ENCODE data around the gene TRAK2.
"Not testable (repeated sequence)": the region's sequence is repeated elsewhere in the genome, so short reads cannot be mapped to it uniquely, and the experiment has no call there.

TRAK2 gene

GRCh38 chr2:201451292-201452057 lies at the start of gene TRAK2, which contains the start of gene STRADB:
TRAK2 (minus strand) TSS chr2:201451458; CDS start chr2:201420507, 30,951 bp downstream.
STRADB (plus strand) TSS chr2:201451740; CDS start chr2:201454841, 3,101 bp downstream.
- Histone ChIP-seq H3K36me3 (ENCODE audit: control insufficient read depth in 1 of 2, insufficient read depth in 2 of 2, low read length in 2 of 2) (no peaks in the 10 kb centered on the region), H3K4me1 (ENCODE audit: control insufficient read depth in 1 of 2, insufficient read depth in 2 of 2, low read length in 2 of 2) (peaks cover 32% of the 10 kb centered on the region in 2 donors), H3K9me3 (ENCODE audit: control insufficient read depth in 1 of 2, low read length in 2 of 2) (no peaks in the 10 kb centered on the region), H3K27me3 (ENCODE audit: control insufficient read depth in 1 of 2, insufficient read depth in 2 of 2, low read length in 2 of 2) (no peaks in the 10 kb centered on the region), H3K4me3 (ENCODE audit: low read depth in 1 of 2, low read length in 2 of 2) (peak within 1 kb of the TSS; percentile 92 to 99), H3K9ac (ENCODE audit: low read depth in 1 of 2, low read length in 2 of 2) (peak within 1 kb of the TSS; percentile 86 to 89), H3K27ac (ENCODE audit: low read depth, low read length) (peak within 1 kb of the TSS; percentile 80)

GRCh38 chr2:201500534-201500933 lies 49.3 kb upstream of the TRAK2 start:
- Histone ChIP-seq H3K27me3 (ENCODE audit: control insufficient read depth in 1 of 2, insufficient read depth in 2 of 2, low read length in 2 of 2) (no peaks in the 10 kb centered on the region), H3K36me3 (ENCODE audit: control insufficient read depth in 1 of 2, insufficient read depth in 2 of 2, low read length in 2 of 2) (no peaks in the 10 kb centered on the region), H3K4me1 (ENCODE audit: control insufficient read depth in 1 of 2, insufficient read depth in 2 of 2, low read length in 2 of 2) (no peaks in the 10 kb centered on the region), H3K4me3 (ENCODE audit: low read depth in 1 of 2, low read length in 2 of 2) (no peak overlapping the region), H3K9me3 (ENCODE audit: control insufficient read depth in 1 of 2, low read length in 2 of 2) (peaks cover 5 to 10% of the 10 kb centered on the region in 2 donors), H3K27ac (ENCODE audit: low read depth, low read length) (no peak overlapping the region), H3K9ac (ENCODE audit: low read depth in 1 of 2, low read length in 2 of 2) (no peak overlapping the region)

GRCh38 chr2:201496785-201497184 lies 45.5 kb upstream of the TRAK2 start:
- H3K4me1 ChIP-seq (ENCODE audit: control insufficient read depth in 1 of 2, insufficient read depth in 2 of 2, low read length in 2 of 2): no peaks in the 10 kb centered on the region
- no peaks in the 10 kb centered on the region for H3K9me3 ChIP-seq (ENCODE audit: control insufficient read depth in 1 of 2, low read length in 2 of 2)
- H3K27ac ChIP-seq (ENCODE audit: low read depth, low read length): no peak overlapping the region
- H3K9ac ChIP-seq (ENCODE audit: low read depth in 1 of 2, low read length in 2 of 2): no peak overlapping the region
- H3K4me3 ChIP-seq (ENCODE audit: low read depth in 1 of 2, low read length in 2 of 2): no peak overlapping the region
- H3K36me3 ChIP-seq (ENCODE audit: control insufficient read depth in 1 of 2, insufficient read depth in 2 of 2, low read length in 2 of 2): no peaks in the 10 kb centered on the region
- H3K27me3 ChIP-seq (ENCODE audit: control insufficient read depth in 1 of 2, insufficient read depth in 2 of 2, low read length in 2 of 2): no peaks in the 10 kb centered on the region

GRCh38 chr2:201490291-201490690 lies 39.0 kb upstream of the TRAK2 start:
- no peak overlapping the region for H3K27ac ChIP-seq (ENCODE audit: low read depth, low read length)
- no peak overlapping the region for H3K4me3 ChIP-seq (ENCODE audit: low read depth in 1 of 2, low read length in 2 of 2)
- no peaks in the 10 kb centered on the region for H3K4me1 ChIP-seq (ENCODE audit: control insufficient read depth in 1 of 2, insufficient read depth in 2 of 2, low read length in 2 of 2)
- no peaks in the 10 kb centered on the region for H3K36me3 ChIP-seq (ENCODE audit: control insufficient read depth in 1 of 2, insufficient read depth in 2 of 2, low read length in 2 of 2)
- H3K9me3 ChIP-seq (ENCODE audit: control insufficient read depth in 1 of 2, low read length in 2 of 2): no peaks in the 10 kb centered on the region
- H3K9ac ChIP-seq (ENCODE audit: low read depth in 1 of 2, low read length in 2 of 2): no peak overlapping the region
- no peaks in the 10 kb centered on the region for H3K27me3 ChIP-seq (ENCODE audit: control insufficient read depth in 1 of 2, insufficient read depth in 2 of 2, low read length in 2 of 2)

GRCh38 chr2:201484805-201485204 lies 33.5 kb upstream of the TRAK2 start:
- no peaks in the 10 kb centered on the region for H3K27me3 ChIP-seq (ENCODE audit: control insufficient read depth in 1 of 2, insufficient read depth in 2 of 2, low read length in 2 of 2)
- peaks cover 0 to 23% of the 10 kb centered on the region in 2 donors for H3K36me3 ChIP-seq (ENCODE audit: control insufficient read depth in 1 of 2, insufficient read depth in 2 of 2, low read length in 2 of 2)
- H3K27ac ChIP-seq (ENCODE audit: low read depth, low read length): no peak overlapping the region
- no peak overlapping the region for H3K4me3 ChIP-seq (ENCODE audit: low read depth in 1 of 2, low read length in 2 of 2)
- H3K9me3 ChIP-seq (ENCODE audit: control insufficient read depth in 1 of 2, low read length in 2 of 2): peaks cover 0 to 2% of the 10 kb centered on the region in 2 donors
- H3K4me1 ChIP-seq (ENCODE audit: control insufficient read depth in 1 of 2, insufficient read depth in 2 of 2, low read length in 2 of 2): no peaks in the 10 kb centered on the region
- H3K9ac ChIP-seq (ENCODE audit: low read depth in 1 of 2, low read length in 2 of 2): no peak overlapping the region

GRCh38 chr2:201483758-201484157 lies 32.5 kb upstream of the TRAK2 start:
- H3K9ac ChIP-seq (ENCODE audit: low read depth in 1 of 2, low read length in 2 of 2); H3K27ac ChIP-seq (ENCODE audit: low read depth, low read length): not testable (repeated sequence)
- H3K36me3 ChIP-seq (ENCODE audit: control insufficient read depth in 1 of 2, insufficient read depth in 2 of 2, low read length in 2 of 2): peaks cover 0 to 33% of the 10 kb centered on the region in 2 donors

GRCh38 chr2:201483342-201483741 lies 32.1 kb upstream of the TRAK2 start:
- no peak overlapping the region for H3K4me3 ChIP-seq (ENCODE audit: low read depth in 1 of 2, low read length in 2 of 2)

More at GRCh38 chr2:201483758-201484157, 32.5 kb upstream of the TRAK2 start:
- H3K4me3 ChIP-seq (ENCODE audit: low read depth in 1 of 2, low read length in 2 of 2); H3K4me1 ChIP-seq (ENCODE audit: control insufficient read depth in 1 of 2, insufficient read depth in 2 of 2, low read length in 2 of 2); H3K27me3 ChIP-seq (ENCODE audit: control insufficient read depth in 1 of 2, insufficient read depth in 2 of 2, low read length in 2 of 2); H3K9me3 ChIP-seq (ENCODE audit: control insufficient read depth in 1 of 2, low read length in 2 of 2): not testable (repeated sequence)

GRCh38 chr2:201482543-201482942 lies 31.3 kb upstream of the TRAK2 start:
- no peaks in the 10 kb centered on the region for H3K4me1 ChIP-seq (ENCODE audit: control insufficient read depth in 1 of 2, insufficient read depth in 2 of 2, low read length in 2 of 2)
- no peak overlapping the region for H3K27ac ChIP-seq (ENCODE audit: low read depth, low read length)
- H3K27me3 ChIP-seq (ENCODE audit: control insufficient read depth in 1 of 2, insufficient read depth in 2 of 2, low read length in 2 of 2): no peaks in the 10 kb centered on the region
- peaks cover 2 to 44% of the 10 kb centered on the region in 2 donors for H3K36me3 ChIP-seq (ENCODE audit: control insufficient read depth in 1 of 2, insufficient read depth in 2 of 2, low read length in 2 of 2)
- H3K9me3 ChIP-seq (ENCODE audit: control insufficient read depth in 1 of 2, low read length in 2 of 2): peaks cover 0 to 2% of the 10 kb centered on the region in 2 donors
- no peak overlapping the region for H3K4me3 ChIP-seq (ENCODE audit: low read depth in 1 of 2, low read length in 2 of 2)
- H3K9ac ChIP-seq (ENCODE audit: low read depth in 1 of 2, low read length in 2 of 2): no peak overlapping the region

More at GRCh38 chr2:201483342-201483741, 32.1 kb upstream of the TRAK2 start:
- Histone ChIP-seq H3K4me1 (ENCODE audit: control insufficient read depth in 1 of 2, insufficient read depth in 2 of 2, low read length in 2 of 2) (no peaks in the 10 kb centered on the region), H3K9me3 (ENCODE audit: control insufficient read depth in 1 of 2, low read length in 2 of 2) (peaks cover 0 to 2% of the 10 kb centered on the region in 2 donors), H3K9ac (ENCODE audit: low read depth in 1 of 2, low read length in 2 of 2) (no peak overlapping the region), H3K36me3 (ENCODE audit: control insufficient read depth in 1 of 2, insufficient read depth in 2 of 2, low read length in 2 of 2) (peaks cover 0 to 37% of the 10 kb centered on the region in 2 donors), H3K27me3 (ENCODE audit: control insufficient read depth in 1 of 2, insufficient read depth in 2 of 2, low read length in 2 of 2) (no peaks in the 10 kb centered on the region), H3K27ac (ENCODE audit: low read depth, low read length) (no peak overlapping the region)

GRCh38 chr2:201472411-201472810 lies 21.2 kb upstream of the TRAK2 start:
- H3K4me1 ChIP-seq (ENCODE audit: control insufficient read depth in 1 of 2, insufficient read depth in 2 of 2, low read length in 2 of 2): no peaks in the 10 kb centered on the region
- no peaks in the 10 kb centered on the region for H3K27me3 ChIP-seq (ENCODE audit: control insufficient read depth in 1 of 2, insufficient read depth in 2 of 2, low read length in 2 of 2)
- no peak overlapping the region for H3K27ac ChIP-seq (ENCODE audit: low read depth, low read length)
- peaks cover 19 to 55% of the 10 kb centered on the region in 2 donors for H3K36me3 ChIP-seq (ENCODE audit: control insufficient read depth in 1 of 2, insufficient read depth in 2 of 2, low read length in 2 of 2)
- H3K4me3 ChIP-seq (ENCODE audit: low read depth in 1 of 2, low read length in 2 of 2): no peak overlapping the region
- no peaks in the 10 kb centered on the region for H3K9me3 ChIP-seq (ENCODE audit: control insufficient read depth in 1 of 2, low read length in 2 of 2)
- no peak overlapping the region for H3K9ac ChIP-seq (ENCODE audit: low read depth in 1 of 2, low read length in 2 of 2)

- no peak overlapping the region for H3K9ac ChIP-seq (ENCODE audit: low read depth in 1 of 2, low read length in 2 of 2)
- peaks cover 19 to 52% of the 10 kb centered on the region in 2 donors for H3K36me3 ChIP-seq (ENCODE audit: control insufficient read depth in 1 of 2, insufficient read depth in 2 of 2, low read length in 2 of 2)
- no peak overlapping the region for H3K4me3 ChIP-seq (ENCODE audit: low read depth in 1 of 2, low read length in 2 of 2)
- no peaks in the 10 kb centered on the region for H3K27me3 ChIP-seq (ENCODE audit: control insufficient read depth in 1 of 2, insufficient read depth in 2 of 2, low read length in 2 of 2)
- no peaks in the 10 kb centered on the region for H3K9me3 ChIP-seq (ENCODE audit: control insufficient read depth in 1 of 2, low read length in 2 of 2)
- no peak overlapping the region for H3K27ac ChIP-seq (ENCODE audit: low read depth, low read length)
- H3K4me1 ChIP-seq (ENCODE audit: control insufficient read depth in 1 of 2, insufficient read depth in 2 of 2, low read length in 2 of 2): no peaks in the 10 kb centered on the region
These were observed 20.6 kb upstream of the TRAK2 start for GRCh38 chr2:201471732-201472393.
